ENCODE measurements around the gene DIAPH3. TPM values are rescaled to one million over a fixed set of nuclear protein-coding genes. Genes with fewer than 3 reads are reported as not detected.

Gene DIAPH3
- polyA plus RNA-seq, 1 of the 3 experiments (the other 2 are of a cell fraction), result 5.4 TPM

DNA sequence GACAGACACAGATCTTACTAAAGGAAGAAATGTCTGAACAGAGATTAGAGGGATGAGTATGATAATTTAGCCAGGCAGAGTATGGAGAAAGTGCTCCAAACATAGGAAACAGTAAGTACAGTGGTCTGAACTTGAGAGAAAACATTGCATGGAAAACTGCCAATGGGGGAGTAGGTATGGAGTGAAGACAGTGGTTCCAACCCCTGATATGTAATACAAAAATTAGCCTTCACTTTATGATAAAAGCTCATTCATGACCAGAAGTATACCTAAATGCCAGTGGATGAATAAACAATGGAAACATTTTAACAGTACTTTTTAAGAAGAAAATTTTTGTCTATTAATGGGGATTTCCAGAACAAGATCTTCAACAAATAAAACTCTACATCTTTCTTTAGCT is 334.0 kb downstream of the DIAPH3 start:
- H3K36me3 ChIP-seq (replicated peaks in 1 of 2; ENCODE audit: control insufficient read depth in 1 of 2, insufficient read depth in 2 of 2, low read length in 1 of 2), result peaks cover 0 to 4% of the 10 kb centered on the region in 2 experiments
- no peaks in the 10 kb centered on the region for H3K27me3 ChIP-seq (ENCODE audit: insufficient read depth)
- no peaks in the 10 kb centered on the region for H3K9me3 ChIP-seq
- TF ChIP-seq, protein P1, sequence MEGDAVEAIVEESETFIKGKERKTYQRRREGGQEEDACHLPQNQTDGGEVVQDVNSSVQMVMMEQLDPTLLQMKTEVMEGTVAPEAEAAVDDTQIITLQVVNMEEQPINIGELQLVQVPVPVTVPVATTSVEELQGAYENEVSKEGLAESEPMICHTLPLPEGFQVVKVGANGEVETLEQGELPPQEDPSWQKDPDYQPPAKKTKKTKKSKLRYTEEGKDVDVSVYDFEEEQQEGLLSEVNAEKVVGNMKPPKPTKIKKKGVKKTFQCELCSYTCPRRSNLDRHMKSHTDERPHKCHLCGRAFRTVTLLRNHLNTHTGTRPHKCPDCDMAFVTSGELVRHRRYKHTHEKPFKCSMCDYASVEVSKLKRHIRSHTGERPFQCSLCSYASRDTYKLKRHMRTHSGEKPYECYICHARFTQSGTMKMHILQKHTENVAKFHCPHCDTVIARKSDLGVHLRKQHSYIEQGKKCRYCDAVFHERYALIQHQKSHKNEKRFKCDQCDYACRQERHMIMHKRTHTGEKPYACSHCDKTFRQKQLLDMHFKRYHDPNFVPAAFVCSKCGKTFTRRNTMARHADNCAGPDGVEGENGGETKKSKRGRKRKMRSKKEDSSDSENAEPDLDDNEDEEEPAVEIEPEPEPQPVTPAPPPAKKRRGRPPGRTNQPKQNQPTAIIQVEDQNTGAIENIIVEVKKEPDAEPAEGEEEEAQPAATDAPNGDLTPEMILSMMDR (IDR thresholded peaks at IDR 0.05), result no peak
- TF ChIP-seq NFIC (IDR thresholded peaks at IDR 0.05; ENCODE audit: borderline replicate concordance) (no peak), TAF1 (IDR thresholded peaks at IDR 0.05; ENCODE audit: borderline replicate concordance, low read depth, low read length) (no peak), CHD2 (IDR thresholded peaks at IDR 0.05; ENCODE audit: low read length, partially characterized antibody) (no peak), ELF1 (IDR thresholded peaks at IDR 0.05) (no peak), GABPA (IDR thresholded peaks at IDR 0.05; ENCODE audit: low read depth) (no peak), NRF1 (IDR thresholded peaks at IDR 0.05; ENCODE audit: low read depth, low read length) (no peak), YY1 (IDR thresholded peaks at IDR 0.05; ENCODE audit: low read depth) (no peak), RCOR1 (IDR thresholded peaks at IDR 0.05; ENCODE audit: low read length) (no peak), TEAD4 (IDR thresholded peaks at IDR 0.05; ENCODE audit: borderline replicate concordance, insufficient read depth) (no peak), RFX5 (IDR thresholded peaks at IDR 0.05; ENCODE audit: low read length) (no peak), SMC3 (IDR thresholded peaks at IDR 0.05; ENCODE audit: low read depth, low read length) (no peak), FOXJ3 (CRISPR knock-in tag; IDR thresholded peaks at IDR 0.05) (no peak), FOSL2 (IDR thresholded peaks at IDR 0.05; ENCODE audit: borderline replicate concordance, low read depth) (no peak)
- TF ChIP-seq, protein P2, sequence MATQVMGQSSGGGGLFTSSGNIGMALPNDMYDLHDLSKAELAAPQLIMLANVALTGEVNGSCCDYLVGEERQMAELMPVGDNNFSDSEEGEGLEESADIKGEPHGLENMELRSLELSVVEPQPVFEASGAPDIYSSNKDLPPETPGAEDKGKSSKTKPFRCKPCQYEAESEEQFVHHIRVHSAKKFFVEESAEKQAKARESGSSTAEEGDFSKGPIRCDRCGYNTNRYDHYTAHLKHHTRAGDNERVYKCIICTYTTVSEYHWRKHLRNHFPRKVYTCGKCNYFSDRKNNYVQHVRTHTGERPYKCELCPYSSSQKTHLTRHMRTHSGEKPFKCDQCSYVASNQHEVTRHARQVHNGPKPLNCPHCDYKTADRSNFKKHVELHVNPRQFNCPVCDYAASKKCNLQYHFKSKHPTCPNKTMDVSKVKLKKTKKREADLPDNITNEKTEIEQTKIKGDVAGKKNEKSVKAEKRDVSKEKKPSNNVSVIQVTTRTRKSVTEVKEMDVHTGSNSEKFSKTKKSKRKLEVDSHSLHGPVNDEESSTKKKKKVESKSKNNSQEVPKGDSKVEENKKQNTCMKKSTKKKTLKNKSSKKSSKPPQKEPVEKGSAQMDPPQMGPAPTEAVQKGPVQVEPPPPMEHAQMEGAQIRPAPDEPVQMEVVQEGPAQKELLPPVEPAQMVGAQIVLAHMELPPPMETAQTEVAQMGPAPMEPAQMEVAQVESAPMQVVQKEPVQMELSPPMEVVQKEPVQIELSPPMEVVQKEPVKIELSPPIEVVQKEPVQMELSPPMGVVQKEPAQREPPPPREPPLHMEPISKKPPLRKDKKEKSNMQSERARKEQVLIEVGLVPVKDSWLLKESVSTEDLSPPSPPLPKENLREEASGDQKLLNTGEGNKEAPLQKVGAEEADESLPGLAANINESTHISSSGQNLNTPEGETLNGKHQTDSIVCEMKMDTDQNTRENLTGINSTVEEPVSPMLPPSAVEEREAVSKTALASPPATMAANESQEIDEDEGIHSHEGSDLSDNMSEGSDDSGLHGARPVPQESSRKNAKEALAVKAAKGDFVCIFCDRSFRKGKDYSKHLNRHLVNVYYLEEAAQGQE (IDR thresholded peaks at IDR 0.05; ENCODE audit: low read depth, low read length), result no peak
- TF ChIP-seq, protein P3, sequence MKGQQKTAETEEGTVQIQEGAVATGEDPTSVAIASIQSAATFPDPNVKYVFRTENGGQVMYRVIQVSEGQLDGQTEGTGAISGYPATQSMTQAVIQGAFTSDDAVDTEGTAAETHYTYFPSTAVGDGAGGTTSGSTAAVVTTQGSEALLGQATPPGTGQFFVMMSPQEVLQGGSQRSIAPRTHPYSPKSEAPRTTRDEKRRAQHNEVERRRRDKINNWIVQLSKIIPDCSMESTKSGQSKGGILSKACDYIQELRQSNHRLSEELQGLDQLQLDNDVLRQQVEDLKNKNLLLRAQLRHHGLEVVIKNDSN (IDR thresholded peaks at IDR 0.05; ENCODE audit: borderline replicate concordance, low read depth), result no peak
- TF ChIP-seq, protein P4, sequence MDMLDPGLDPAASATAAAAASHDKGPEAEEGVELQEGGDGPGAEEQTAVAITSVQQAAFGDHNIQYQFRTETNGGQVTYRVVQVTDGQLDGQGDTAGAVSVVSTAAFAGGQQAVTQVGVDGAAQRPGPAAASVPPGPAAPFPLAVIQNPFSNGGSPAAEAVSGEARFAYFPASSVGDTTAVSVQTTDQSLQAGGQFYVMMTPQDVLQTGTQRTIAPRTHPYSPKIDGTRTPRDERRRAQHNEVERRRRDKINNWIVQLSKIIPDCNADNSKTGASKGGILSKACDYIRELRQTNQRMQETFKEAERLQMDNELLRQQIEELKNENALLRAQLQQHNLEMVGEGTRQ (IDR thresholded peaks at IDR 0.05; ENCODE audit: borderline replicate concordance, low read depth, low read length), result no peak
- ChIA-PET POLR2A (no interaction called here), CTCF (no interaction called here)
- no peak overlapping the region for H3K4me3 ChIP-seq (ENCODE audit: low read depth in 2 of 2, low read length in 1 of 2)
- DNase-seq, result no peak
- H4K20me1 ChIP-seq (ENCODE audit: insufficient read depth), result no peaks in the 10 kb centered on the region
- H3K9me2 ChIP-seq, result no peaks in the 10 kb centered on the region
- H3K4me2 ChIP-seq, result no peak overlapping the region
- H3K79me2 ChIP-seq (ENCODE audit: insufficient read depth), result no peaks in the 10 kb centered on the region
- 0 out of 2 replicates have a peak overlapping the region, but pooled peaks have one; percentile 16 for H2AFZ ChIP-seq (ENCODE audit: low read depth)
- H3K9ac ChIP-seq, result no peak overlapping the region
- H3F3A ChIP-seq (replicated peaks; ENCODE audit: insufficient read depth), result peaks cover 11% of the 10 kb centered on the region
- peak overlapping the region in 1 of 2 experiments; percentile 42; a peak in 2 of 4 replicates for H3K27ac ChIP-seq (ENCODE audit: low read depth in 2 of 2, low read length in 1 of 2)
- no peaks in the 10 kb centered on the region; a peak in 1 of 4 replicates for H3K4me1 ChIP-seq (ENCODE audit: control insufficient read depth in 1 of 2, insufficient read depth in 2 of 2, low read depth in 1 of 2, low read length in 1 of 2)

All from SK-N-SH (cell line).